ENCODE results near the gene TMEM61. TPM values are rescaled to one million over a fixed set of nuclear protein-coding genes. Genes with fewer than 3 reads are reported as not detected.

Gene TMEM61
- total RNA-seq (2022; extraction: Qiagen RNA extraction; ENCODE audit: low read depth): 0.35 to 0.42 TPM (median 0.38 TPM) in 4 of 5 replicates, not detected in the other

DNA sequence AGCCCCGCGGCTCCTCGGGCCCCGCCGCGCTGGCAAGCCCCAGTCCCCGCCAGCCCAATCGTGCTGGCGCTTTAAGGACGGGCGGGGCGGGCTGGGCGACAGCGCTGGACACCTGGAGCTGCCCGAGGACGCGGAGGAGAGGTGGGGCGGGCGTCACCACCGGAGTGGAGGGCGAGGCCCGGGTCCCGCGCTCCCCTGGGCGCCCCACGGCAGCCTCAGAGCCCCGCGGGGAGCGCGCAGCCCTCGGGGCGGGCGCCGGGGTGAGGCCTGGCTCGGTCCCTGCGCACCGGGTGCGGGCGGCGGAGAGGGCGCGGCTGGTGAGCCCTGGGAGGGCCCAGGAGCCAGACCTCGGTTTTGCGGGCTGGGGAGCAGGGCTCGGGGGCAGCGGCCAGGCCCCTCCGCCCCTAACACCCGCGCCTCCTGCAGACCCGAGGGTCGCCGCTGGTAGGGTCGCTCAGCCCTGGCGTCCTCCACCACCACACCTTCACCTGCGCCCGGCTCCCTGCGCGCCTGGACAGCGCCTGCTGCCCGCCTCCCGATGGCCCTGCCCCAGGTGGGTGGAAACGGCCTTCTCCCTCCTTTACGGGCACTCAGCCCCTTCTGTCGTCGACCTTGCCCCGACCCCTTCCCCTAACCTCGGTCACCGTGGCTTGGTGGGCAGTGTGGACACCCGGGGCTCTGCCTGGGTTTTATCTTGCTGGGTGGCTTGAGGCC, at the start of gene TMEM61:
Gene TMEM61, plus strand, starts transcription at position 101 of the 714 bp plus-strand sequence. Its CDS starts 438 bp downstream, at position 539.

DNA sequence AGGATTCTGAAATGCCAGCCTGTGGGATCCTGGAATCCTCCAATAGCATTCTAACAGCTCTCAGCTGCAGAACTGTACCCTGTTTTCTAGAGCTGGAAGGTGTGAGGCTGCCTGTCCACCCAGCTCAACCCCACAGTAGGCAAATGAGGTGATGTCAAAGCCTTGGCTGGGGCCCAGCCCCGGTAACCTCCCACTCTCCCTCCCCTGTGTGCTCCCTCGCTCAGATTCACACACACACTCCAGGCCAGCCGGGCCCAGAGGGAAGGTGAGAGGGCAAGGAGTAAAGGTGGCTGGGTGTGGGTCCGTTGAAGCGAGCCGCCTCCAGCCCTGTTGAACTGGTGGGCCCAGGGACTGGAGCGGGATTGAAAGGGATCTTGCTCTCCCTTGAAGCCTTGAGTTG, 18.2 kb downstream of the TMEM61 start, which contains the start of gene BSND:
Gene BSND, plus strand, starts transcription at position 257 of the 400 bp plus-strand sequence. CDS start 254 bp downstream, outside the sequence.

DNA sequence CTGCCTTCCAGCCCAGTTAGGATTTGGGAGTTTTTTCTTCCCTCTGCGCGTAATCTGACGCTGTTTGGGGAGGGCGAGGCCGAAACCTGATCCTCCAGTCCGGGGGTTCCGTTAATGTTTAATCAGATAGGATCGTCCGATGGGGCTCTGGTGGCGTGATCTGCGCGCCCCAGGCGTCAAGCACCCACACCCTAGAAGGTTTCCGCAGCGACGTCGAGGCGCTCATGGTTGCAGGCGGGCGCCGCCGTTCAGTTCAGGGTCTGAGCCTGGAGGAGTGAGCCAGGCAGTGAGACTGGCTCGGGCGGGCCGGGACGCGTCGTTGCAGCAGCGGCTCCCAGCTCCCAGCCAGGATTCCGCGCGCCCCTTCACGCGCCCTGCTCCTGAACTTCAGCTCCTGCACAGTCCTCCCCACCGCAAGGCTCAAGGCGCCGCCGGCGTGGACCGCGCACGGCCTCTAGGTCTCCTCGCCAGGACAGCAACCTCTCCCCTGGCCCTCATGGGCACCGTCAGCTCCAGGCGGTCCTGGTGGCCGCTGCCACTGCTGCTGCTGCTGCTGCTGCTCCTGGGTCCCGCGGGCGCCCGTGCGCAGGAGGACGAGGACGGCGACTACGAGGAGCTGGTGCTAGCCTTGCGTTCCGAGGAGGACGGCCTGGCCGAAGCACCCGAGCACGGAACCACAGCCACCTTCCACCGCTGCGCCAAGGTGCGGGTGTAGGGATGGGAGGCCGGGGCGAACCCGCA, 59.1 kb downstream of the TMEM61 start, which contains the start of gene PCSK9:
Gene PCSK9, plus strand, starts transcription at position 207 of the 741 bp plus-strand sequence. Its CDS starts 290 bp downstream, at position 497.

Other genes with a start within 250 kb of the TMEM61 start
- 3.8 to 5.0 TPM (median 4.4 TPM) in 5 replicates for gene PARS2, start 216.1 kb upstream of the TMEM61 start, total RNA-seq (2022; extraction: Qiagen RNA extraction; ENCODE audit: low read depth)
- 0.08 TPM in 1 of 5 replicates, not detected in the others for gene TTC22, start 179.3 kb upstream of the TMEM61 start, total RNA-seq (2022; extraction: Qiagen RNA extraction; ENCODE audit: low read depth)
- gene DHCR24, start 93.4 kb upstream of the TMEM61 start, total RNA-seq (2022; extraction: Qiagen RNA extraction; ENCODE audit: low read depth): 38.5 to 45.1 TPM (median 42.8 TPM) in 5 replicates
- not detected in 5 replicates for gene BSND, start 18.3 kb downstream of the TMEM61 start, total RNA-seq (2022; extraction: Qiagen RNA extraction; ENCODE audit: low read depth)
- gene PCSK9, start 58.9 kb downstream of the TMEM61 start, total RNA-seq (2022; extraction: Qiagen RNA extraction; ENCODE audit: low read depth): 2.5 to 5.1 TPM (median 3.9 TPM) in 5 replicates
- 14.0 to 16.9 TPM (median 15.7 TPM) in 5 replicates for gene USP24, start 234.7 kb downstream of the TMEM61 start, total RNA-seq (2022; extraction: Qiagen RNA extraction; ENCODE audit: low read depth)